Transverse colon (tissue), 4 donors: ENCODE data around the gene ITM2C.

Experiments used
- CTCF ChIP-seq, 5 experiments: fragments of 200-600 bp in 3 of 5; fragments of 450-650 bp in 2 of 5; sonication (generic) in 3 of 5; IDR thresholded peaks; 1 replicate in 2 of 5; 2 replicates in 3 of 5; pipeline ENCODE4 v1.5.1; 2016 to 2017; ENCODE audit warnings: antibody characterized with exemption in 5 of 5, inconsistent platforms in 3 of 5, mild to moderate bottlenecking in 2 of 5, moderate library complexity in 1 of 5
- POLR2AphosphoS5 ChIP-seq, 3 donors: sonication (generic); formaldehyde crosslinking; IDR thresholded peaks; one replicate each; pipeline ENCODE4 v1.6.1; 2016; ENCODE audit warnings: antibody characterized with exemption in 3 of 3

DNA sequence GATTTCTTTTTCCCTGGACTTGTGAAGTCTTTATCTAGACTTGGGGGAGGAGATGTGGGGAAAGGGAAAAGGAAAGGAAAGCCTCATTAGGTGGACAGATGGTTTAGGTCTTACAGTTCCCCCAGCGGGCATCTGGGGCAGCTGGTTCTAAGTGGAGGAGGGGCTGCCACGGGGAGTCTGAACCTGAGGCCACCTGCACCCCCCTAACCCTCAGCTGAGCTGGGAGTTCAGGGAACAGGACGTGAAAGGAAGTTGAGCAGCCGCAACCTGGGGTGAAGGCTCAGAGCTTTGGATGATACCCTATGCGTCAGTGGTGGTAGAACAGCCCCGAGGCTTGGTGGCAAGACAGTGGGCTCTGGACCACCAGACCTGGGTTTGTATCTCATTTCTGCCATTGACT lies 26.8 kb downstream of the ITM2C start:
- TF ChIP-seq CTCF (IDR thresholded peaks at IDR 0.05) (no peak), POLR2AphosphoS5 (IDR thresholded peaks at IDR 0.05) (no peak)
